Central memory CD4-positive, alpha-beta T cell (primary cell): ENCODE measurements around the gene KRTAP4-5.
"Not testable (repeated sequence)": the region's sequence is repeated elsewhere in the genome, so short reads cannot be mapped to it uniquely, and the experiment has no call there.

Experiments used
- DNase-seq: peaks from one replicate; pipeline ENCODE4 v3.0.0; 2022

The KRTAP4-5 gene

GRCh38 chr17:41105347-41105746, 44.3 kb downstream of the KRTAP4-5 start, which contains the start of gene KRTAP4-9:
Gene KRTAP4-9, plus strand, starts transcription at chr17:41105389. Its CDS starts 0 bp downstream, at chr17:41105389.
- not testable (repeated sequence) for DNase-seq

- not testable (repeated sequence) for DNase-seq
These were observed 45.1 kb downstream of the KRTAP4-5 start for GRCh38 chr17:41104386-41105038.

GRCh38 chr17:41103896-41104295, 45.7 kb downstream of the KRTAP4-5 start:
- no peak for DNase-seq

- no peak for DNase-seq
These were observed 47.9 kb downstream of the KRTAP4-5 start, which contains the start of gene KRTAP4-16 for GRCh38 chr17:41101586-41102259. Gene KRTAP4-16, minus strand, starts transcription at chr17:41102209. Its CDS starts 0 bp downstream, at chr17:41102209.

- DNase-seq = not testable (repeated sequence)
These were observed 49.7 kb downstream of the KRTAP4-5 start for GRCh38 chr17:41099682-41100480.
